Prostate gland (tissue), 2 donors: ENCODE data around the gene C1orf185.

Source experiments
- CTCF ChIP-seq, 4 experiments: fragments of 200-600 bp in 2 of 4; fragments of 450-650 bp in 2 of 4; sonication (generic) in 2 of 4; IDR thresholded peaks; 1 replicate in 3 of 4; 2 replicates in 1 of 4; pipeline ENCODE4 v1.5.1; 2016 to 2019; ENCODE audit warnings: antibody characterized with exemption in 4 of 4, mild to moderate bottlenecking in 2 of 4, moderate library complexity in 2 of 4
- POLR2A ChIP-seq: fragments of 450-650 bp; IDR thresholded peaks from one replicate; pipeline ENCODE4 v1.6.1; 2016; ENCODE audit warnings: antibody characterized with exemption, mild to moderate bottlenecking
- POLR2AphosphoS5 ChIP-seq: sonication (generic); formaldehyde crosslinking; IDR thresholded peaks from one replicate; pipeline ENCODE4 v1.6.1; 2017; ENCODE audit warnings: antibody characterized with exemption

GRCh38 chr1:51147394-51147793, 45.4 kb downstream of the C1orf185 start:
- no peak for TF ChIP-seq POLR2AphosphoS5
- no peak for TF ChIP-seq CTCF (IDR thresholded peaks at IDR 0.05)
- TF ChIP-seq POLR2A, result no peak
